Measurements from ENCODE around the gene NFATC2. TPM values are rescaled to one million over a fixed set of nuclear protein-coding genes. Genes with fewer than 3 reads are reported as not detected.

Gene NFATC2
- total and polyA plus RNA-seq, 12 donors: 0.43 to 5.7 (median 3.3) TPM

- H3K27ac ChIP-seq: no peak overlapping the region
- WGBS, 2 donors: 93 to 94% methylated on average over 11 of the region's 11 CpGs
- H3K36me3 ChIP-seq: no peaks in the 10 kb centered on the region
- no peak for DNase-seq
- H3K4me3 ChIP-seq: no peak overlapping the region
- peaks cover 0 to 21% (median 6%) of the 10 kb centered on the region in 9 donors for H3K4me1 ChIP-seq
- intact Hi-C loops (cut with DNase I): loop anchor here in 1 of 10 donors (10.0 kb wide), 1 partner anchor 181 kb away; no protein-coding TSS in a partner anchor
- no peaks in the 10 kb centered on the region for H3K27me3 ChIP-seq
- TF ChIP-seq, protein P1, sequence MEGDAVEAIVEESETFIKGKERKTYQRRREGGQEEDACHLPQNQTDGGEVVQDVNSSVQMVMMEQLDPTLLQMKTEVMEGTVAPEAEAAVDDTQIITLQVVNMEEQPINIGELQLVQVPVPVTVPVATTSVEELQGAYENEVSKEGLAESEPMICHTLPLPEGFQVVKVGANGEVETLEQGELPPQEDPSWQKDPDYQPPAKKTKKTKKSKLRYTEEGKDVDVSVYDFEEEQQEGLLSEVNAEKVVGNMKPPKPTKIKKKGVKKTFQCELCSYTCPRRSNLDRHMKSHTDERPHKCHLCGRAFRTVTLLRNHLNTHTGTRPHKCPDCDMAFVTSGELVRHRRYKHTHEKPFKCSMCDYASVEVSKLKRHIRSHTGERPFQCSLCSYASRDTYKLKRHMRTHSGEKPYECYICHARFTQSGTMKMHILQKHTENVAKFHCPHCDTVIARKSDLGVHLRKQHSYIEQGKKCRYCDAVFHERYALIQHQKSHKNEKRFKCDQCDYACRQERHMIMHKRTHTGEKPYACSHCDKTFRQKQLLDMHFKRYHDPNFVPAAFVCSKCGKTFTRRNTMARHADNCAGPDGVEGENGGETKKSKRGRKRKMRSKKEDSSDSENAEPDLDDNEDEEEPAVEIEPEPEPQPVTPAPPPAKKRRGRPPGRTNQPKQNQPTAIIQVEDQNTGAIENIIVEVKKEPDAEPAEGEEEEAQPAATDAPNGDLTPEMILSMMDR (IDR thresholded peaks at IDR 0.05): no peak
- H3K9me3 ChIP-seq: peaks cover 0 to 3% (median 0%) of the 10 kb centered on the region in 11 donors
- no peak for ATAC-seq
Measured at GRCh38 chr20:51383891-51384510, 158.5 kb downstream of the NFATC2 start.

DNA sequence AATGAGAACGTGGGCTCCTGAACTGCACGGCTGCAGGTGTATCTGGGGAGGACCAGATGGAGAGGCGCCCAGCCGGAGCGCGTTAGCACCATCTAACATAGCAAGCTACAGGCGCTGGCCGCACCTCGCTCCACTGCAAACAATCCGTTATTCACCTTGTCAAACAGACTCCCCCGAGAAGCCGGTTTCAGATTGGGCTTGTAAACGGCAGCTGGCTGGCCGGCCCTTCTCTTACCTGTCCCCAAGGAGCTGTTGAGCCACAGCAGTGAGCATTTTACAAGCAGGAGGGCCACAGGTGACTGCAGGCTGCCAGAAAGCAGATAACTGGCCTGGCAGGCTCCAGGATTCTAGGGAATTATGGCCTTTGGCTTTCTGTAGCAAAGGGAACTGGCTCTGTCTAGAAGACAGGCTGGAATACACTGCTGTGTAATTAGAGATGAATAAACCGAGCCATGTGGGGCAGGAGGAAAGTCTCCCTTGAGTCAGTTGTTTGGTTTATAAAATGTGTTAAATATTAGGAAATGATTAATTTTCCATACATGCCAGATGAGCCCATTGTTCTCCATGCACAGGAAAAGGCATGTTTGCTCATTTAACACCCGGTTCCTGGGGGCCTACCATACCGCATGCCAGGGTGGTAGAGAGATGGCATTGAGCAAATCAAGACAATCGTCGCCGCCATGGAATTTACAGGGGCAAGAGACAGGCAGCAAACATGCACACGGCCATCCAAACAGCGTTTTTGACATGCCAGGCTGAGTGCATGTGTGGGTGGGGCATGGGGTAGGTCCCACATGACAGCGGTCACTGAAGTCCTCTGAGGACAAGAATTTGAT, 159.3 kb downstream of the NFATC2 start:
- DNase-seq (no peak), ATAC-seq (no peak)
- WGBS, 2 donors: 82 to 85% methylated on average over 23 of the region's 23 CpGs
- H3K36me3 ChIP-seq: no peaks in the 10 kb centered on the region
- no peak overlapping the region for H3K4me3 ChIP-seq
- TF ChIP-seq, protein P1 (IDR thresholded peaks at IDR 0.05): no peak
- no peaks in the 10 kb centered on the region for H3K27me3 ChIP-seq
- H3K4me1 ChIP-seq: peaks cover 0 to 15% (median 5%) of the 10 kb centered on the region in 9 donors
- H3K9me3 ChIP-seq: no peaks in the 10 kb centered on the region
- intact Hi-C loops (cut with DNase I): loop anchor here in 1 of 10 donors (10.0 kb wide), 1 partner anchor 182 kb away; no protein-coding TSS in a partner anchor
- H3K27ac ChIP-seq: no peak overlapping the region

DNA sequence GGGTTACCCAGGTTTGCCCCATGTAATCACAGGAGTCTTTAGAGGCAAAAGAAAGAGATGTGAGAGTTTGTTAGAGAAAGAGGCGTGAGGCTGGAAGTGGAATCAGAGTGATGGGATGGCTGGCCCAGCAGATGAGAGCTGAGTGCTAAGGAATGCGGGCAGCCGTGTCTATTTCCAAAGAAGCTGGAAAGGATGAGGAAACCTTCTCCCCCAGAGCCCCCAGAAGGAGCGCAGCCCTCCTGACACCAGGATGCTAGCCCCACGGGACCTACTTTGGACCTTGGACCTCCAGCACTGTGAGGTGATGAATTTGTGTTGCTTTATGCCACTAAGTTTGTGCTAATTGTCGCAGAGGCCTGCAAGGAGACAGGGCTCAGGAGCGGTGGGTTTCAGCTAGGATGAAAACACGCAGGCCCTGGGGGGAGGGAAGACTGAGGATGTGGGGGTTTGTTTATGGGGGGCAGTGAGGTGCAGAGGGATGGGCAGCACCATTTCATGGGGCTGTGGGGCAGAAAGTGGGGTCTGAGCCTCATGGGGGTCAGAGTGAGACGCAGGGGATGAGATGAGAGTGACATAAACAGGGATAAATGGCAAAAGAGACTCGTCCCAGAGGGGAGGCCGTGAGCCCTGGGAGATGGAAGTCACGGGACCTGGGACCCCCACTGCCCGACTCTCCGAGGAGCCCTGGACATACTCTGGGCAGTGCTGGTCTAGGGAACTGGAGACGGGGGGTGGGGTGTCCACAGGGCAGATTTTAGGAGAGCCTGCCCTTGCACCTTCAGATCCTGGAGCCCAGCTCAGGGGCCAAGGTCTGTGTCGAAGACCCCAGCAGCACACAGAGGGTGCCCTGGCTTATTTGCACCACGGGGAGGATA, 160.2 kb downstream of the NFATC2 start:
- Histone ChIP-seq H3K36me3 (no peaks in the 10 kb centered on the region), H3K27me3 (no peaks in the 10 kb centered on the region), H3K27ac (no peak overlapping the region), H3K4me1 (peaks cover 0 to 10% (median 0%) of the 10 kb centered on the region in 9 donors), H3K9me3 (no peaks in the 10 kb centered on the region), H3K4me3 (no peak overlapping the region)
- WGBS, 2 donors: 89 to 93% methylated on average over 17 of the region's 17 CpGs
- TF ChIP-seq, protein P1 (IDR thresholded peaks at IDR 0.05): no peak
- DNase-seq (no peak), ATAC-seq (no peak)
- intact Hi-C loops (cut with DNase I): loop anchor here in 1 of 10 donors (10.0 kb wide), 1 partner anchor 182 kb away; no protein-coding TSS in a partner anchor

- TF ChIP-seq, protein P1 (IDR thresholded peaks at IDR 0.05): no peak
- no peaks in the 10 kb centered on the region for H3K27me3 ChIP-seq
- no peak for DNase-seq
- peaks cover 0 to 10% (median 0%) of the 10 kb centered on the region in 9 donors for H3K4me1 ChIP-seq
- H3K36me3 ChIP-seq: no peaks in the 10 kb centered on the region
- H3K4me3 ChIP-seq: no peak overlapping the region
- H3K9me3 ChIP-seq: no peaks in the 10 kb centered on the region
- H3K27ac ChIP-seq: no peak overlapping the region
- intact Hi-C loops (cut with DNase I): loop anchor here in 1 of 10 donors (10.0 kb wide), 1 partner anchor 183 kb away; no protein-coding TSS in a partner anchor
- WGBS, 2 donors: 97 to 98% methylated on average over 12 of the region's 12 CpGs
- ATAC-seq: no peak
Measured at GRCh38 chr20:51381557-51381956, 161.0 kb downstream of the NFATC2 start.

Data from heart right ventricle (tissue), 16 donors.